Skin epidermis (tissue), 12 donors: ENCODE measurements around the gene COL4A2.
"Not testable (repeated sequence)": the region's sequence is repeated elsewhere in the genome, so short reads cannot be mapped to it uniquely, and the experiment has no call there.

Experiments used
- H3K27ac ChIP-seq, 21 experiments: fragments of 200-600 bp; sonication (generic) in 11 of 21; one replicate each; pipeline ENCODE4 v1.5.0; 2020; ENCODE audit warnings: mild to moderate bottlenecking in 3 of 21, inconsistent platforms in 2 of 21, moderate library complexity in 2 of 21
- H3K4me3 ChIP-seq, 7 experiments: fragments of 200-600 bp; sonication (generic) in 2 of 7; one replicate each; pipeline ENCODE4 v1.5.0; 2020; ENCODE audit warnings: inconsistent platforms in 2 of 7, mild to moderate bottlenecking in 2 of 7, moderate library complexity in 1 of 7

COL4A2 gene

GRCh38 chr13:110387451-110388107 lies 80.5 kb downstream of the COL4A2 start:
- peak overlapping the region in 15 of 21 experiments; percentile 10 to 78 (median 53) for H3K27ac ChIP-seq
- no peak overlapping the region for H3K4me3 ChIP-seq

- H3K27ac ChIP-seq = peak overlapping the region in 15 of 21 experiments; percentile 10 to 78 (median 40)
- no peak overlapping the region for H3K4me3 ChIP-seq
These were observed 81.2 kb downstream of the COL4A2 start for GRCh38 chr13:110388108-110388943.

GRCh38 chr13:110390567-110390966 lies 83.5 kb downstream of the COL4A2 start:
- Histone ChIP-seq H3K27ac (peak overlapping the region in 3 of 21 experiments; percentile 24 to 54 (median 50)), H3K4me3 (no peak overlapping the region)

- Histone ChIP-seq H3K4me3 (no peak overlapping the region), H3K27ac (peak overlapping the region in 2 of 21 experiments; percentile 36 to 66)
These were observed 84.2 kb downstream of the COL4A2 start for GRCh38 chr13:110391273-110391672.

- no peak overlapping the region for H3K4me3 ChIP-seq
- peak overlapping the region in 3 of 21 experiments; percentile 31 to 77 (median 45) for H3K27ac ChIP-seq
These were observed 85.6 kb downstream of the COL4A2 start for GRCh38 chr13:110392510-110393240.

GRCh38 chr13:110393761-110394160 lies 86.7 kb downstream of the COL4A2 start:
- H3K4me3 ChIP-seq = no peak overlapping the region
- H3K27ac ChIP-seq = no peak overlapping the region

GRCh38 chr13:110394371-110394841 lies 87.3 kb downstream of the COL4A2 start:
- Histone ChIP-seq H3K4me3 (no peak overlapping the region), H3K27ac (peak overlapping the region in 2 of 21 experiments; percentile 10 to 74)

GRCh38 chr13:110395616-110396015 lies 88.5 kb downstream of the COL4A2 start:
- not testable (repeated sequence) for H3K4me3 ChIP-seq
- peak overlapping the region in 8 of 21 experiments; percentile 0 to 75 (median 68) for H3K27ac ChIP-seq

GRCh38 chr13:110396476-110396875 lies 89.4 kb downstream of the COL4A2 start:
- Histone ChIP-seq H3K4me3 (no peak overlapping the region), H3K27ac (peak overlapping the region in 14 of 21 experiments; percentile 0 to 75 (median 65))

- H3K27ac ChIP-seq = peak overlapping the region in 18 of 21 experiments; percentile 20 to 82 (median 58)
- H3K4me3 ChIP-seq = no peak overlapping the region
These were observed 89.9 kb downstream of the COL4A2 start for GRCh38 chr13:110396913-110397381.

GRCh38 chr13:110397436-110398115 lies 90.5 kb downstream of the COL4A2 start:
- no peak overlapping the region for H3K4me3 ChIP-seq
- H3K27ac ChIP-seq = peak overlapping the region in 19 of 21 experiments; percentile 4 to 82 (median 54)

- Histone ChIP-seq H3K27ac (peak overlapping the region in 6 of 21 experiments; percentile 34 to 82 (median 60)), H3K4me3 (no peak overlapping the region)
These were observed 91.8 kb downstream of the COL4A2 start for GRCh38 chr13:110398564-110399507.

- Histone ChIP-seq H3K27ac (peak overlapping the region in 2 of 21 experiments; percentile 33 to 44), H3K4me3 (no peak overlapping the region)
These were observed 92.7 kb downstream of the COL4A2 start for GRCh38 chr13:110399801-110400200.

- Histone ChIP-seq H3K27ac (peak overlapping the region in 5 of 21 experiments; percentile 4 to 50 (median 20)), H3K4me3 (no peak overlapping the region)
These were observed 93.9 kb downstream of the COL4A2 start for GRCh38 chr13:110400786-110401533.

GRCh38 chr13:110402299-110403069 lies 95.4 kb downstream of the COL4A2 start:
- peak overlapping the region in 5 of 21 experiments; percentile 11 to 31 (median 16) for H3K27ac ChIP-seq
- H3K4me3 ChIP-seq = no peak overlapping the region

GRCh38 chr13:110403315-110403714 lies 96.2 kb downstream of the COL4A2 start:
- H3K4me3 ChIP-seq = no peak overlapping the region
- peak overlapping the region in 2 of 21 experiments; percentile 31 for H3K27ac ChIP-seq
